Common myeloid progenitor, CD34-positive (primary cell): ENCODE measurements around the gene LAMB1.

Experiments
- CTCF ChIA-PET: fragments of 350-600 bp; sonication (Branson Sonifier 250); formaldehyde crosslinking; loops from one replicate; lab custom pipeline; 2021; ENCODE audit warnings: antibody characterized with exemption; lab: Charles Lee
- POLR2A ChIA-PET: fragments of 350-600 bp; sonication (Branson Sonifier 250); formaldehyde crosslinking; loops from one replicate; lab custom pipeline; 2021; ENCODE audit warnings: antibody characterized with exemption; lab: Charles Lee
- DNase-seq, 3 donors: peaks; one replicate each; pipeline versions ENCODE4 v3.0.0 to v3.0.0-alpha.2; 2013
- H3K27ac ChIP-seq, 2 experiments: 1 replicate in 1 of 2; 2 replicates in 1 of 2; pipeline ENCODE4 v1.7.0; 2013; ENCODE audit warnings: inconsistent platforms in 2 of 2, low read length in 2 of 2, mild to moderate bottlenecking in 2 of 2, low read depth in 1 of 2, moderate library complexity in 1 of 2; ENCODE audit not compliant: severe bottlenecking in 2 of 2, insufficient read depth in 1 of 2, poor library complexity in 1 of 2
- H3K27me3 ChIP-seq, 5 experiments: replicated peaks in 2 of 5; 1 replicate in 3 of 5; 2 replicates in 2 of 5; pipeline versions ENCODE4 v1.6.1 to v1.7.0; 2013; ENCODE audit warnings: low read length in 4 of 5, mild to moderate bottlenecking in 2 of 5, moderate library complexity in 2 of 5, inconsistent platforms in 1 of 5; ENCODE audit not compliant: insufficient read depth in 5 of 5, control insufficient read depth in 4 of 5
- H3K36me3 ChIP-seq, 4 experiments: 1 replicate in 2 of 4; 2 replicates in 2 of 4; pipeline versions ENCODE4 v1.6.1 to v1.7.0; 2013; ENCODE audit warnings: low read length in 3 of 4, control low read depth in 1 of 4, mild to moderate bottlenecking in 1 of 4; ENCODE audit not compliant: control insufficient read depth in 4 of 4, insufficient read depth in 4 of 4
- H3K4me1 ChIP-seq, 4 experiments: 1 replicate in 3 of 4; 2 replicates in 1 of 4; pipeline versions ENCODE4 v1.6.1 to v1.7.1; 2013; ENCODE audit warnings: low read length in 3 of 4, mild to moderate bottlenecking in 3 of 4, control low read depth in 1 of 4, inconsistent platforms in 1 of 4, moderate library complexity in 1 of 4; ENCODE audit not compliant: control insufficient read depth in 4 of 4, insufficient read depth in 4 of 4; ENCODE audit errors: control extremely low read depth in 1 of 4
- H3K4me3 ChIP-seq, 7 experiments: 1 replicate in 4 of 7; 2 replicates in 3 of 7; pipeline versions ENCODE4 v1.5.1 to v1.7.0; 2013; ENCODE audit warnings: mild to moderate bottlenecking in 7 of 7, low read length in 6 of 7, moderate library complexity in 6 of 7, inconsistent platforms in 2 of 7, low read depth in 2 of 7, control low read depth in 1 of 7; ENCODE audit not compliant: insufficient read depth in 4 of 7, control insufficient read depth in 1 of 7; ENCODE audit errors: extremely low read depth in 1 of 7
- H3K9me3 ChIP-seq, 5 experiments: 1 replicate in 4 of 5; 2 replicates in 1 of 5; pipeline versions ENCODE4 v1.6.1 to v1.7.1; 2013; ENCODE audit warnings: low read length in 4 of 5, mild to moderate bottlenecking in 2 of 5, inconsistent platforms in 1 of 5, low read depth in 1 of 5, moderate library complexity in 1 of 5; ENCODE audit not compliant: control insufficient read depth in 4 of 5, insufficient read depth in 2 of 5; ENCODE audit errors: control extremely low read depth in 1 of 5
- WGBS: methylation state at CpG from one replicate; pipeline ENCODE4 v1.1.5; 2013; ENCODE audit not compliant: insufficient coverage; 5-methylcytosine and 5-hydroxymethylcytosine counted together

Gene LAMB1

DNA sequence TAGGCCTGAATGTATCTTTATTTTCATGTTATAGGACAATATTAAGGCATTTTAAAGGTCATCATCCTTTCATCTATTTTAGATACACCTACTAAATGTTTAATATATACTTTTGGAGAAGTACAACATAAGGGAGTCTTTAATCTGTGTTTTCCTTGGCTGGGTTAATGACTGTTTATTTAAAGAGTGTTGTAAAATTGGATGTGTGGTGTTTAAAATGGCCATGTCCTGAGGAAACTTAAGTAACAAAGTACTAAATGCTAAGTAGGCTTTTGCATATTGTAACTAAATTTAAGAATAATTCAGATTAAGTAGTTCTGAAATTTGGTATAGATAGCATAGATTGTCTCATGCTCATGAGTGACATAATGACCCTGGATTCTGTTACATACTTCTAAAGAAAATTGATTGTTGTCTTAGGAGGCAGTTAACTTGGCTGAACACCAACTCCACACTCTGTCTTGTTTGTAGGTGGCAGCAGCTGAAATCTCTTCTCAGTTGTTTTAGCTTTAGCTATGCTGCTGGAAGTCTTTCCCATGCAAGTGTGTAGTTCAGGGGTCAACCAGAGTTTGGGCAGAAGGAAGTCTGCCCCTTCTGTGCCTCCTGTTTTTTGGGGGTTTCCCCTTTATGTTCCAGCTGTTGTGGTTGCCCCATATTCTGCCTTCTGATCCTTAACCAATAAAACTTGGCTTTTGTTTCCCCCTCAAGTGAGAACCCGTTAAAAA is 82.8 kb downstream of the LAMB1 start:
- POLR2A ChIA-PET: interaction anchor here (0.5 kb wide), 1 partner anchor 21 kb away, joined by 3 read pairs; no protein-coding TSS in a partner anchor
- WGBS: 0% methylated on average over 1 of the region's 1 CpG

DNA sequence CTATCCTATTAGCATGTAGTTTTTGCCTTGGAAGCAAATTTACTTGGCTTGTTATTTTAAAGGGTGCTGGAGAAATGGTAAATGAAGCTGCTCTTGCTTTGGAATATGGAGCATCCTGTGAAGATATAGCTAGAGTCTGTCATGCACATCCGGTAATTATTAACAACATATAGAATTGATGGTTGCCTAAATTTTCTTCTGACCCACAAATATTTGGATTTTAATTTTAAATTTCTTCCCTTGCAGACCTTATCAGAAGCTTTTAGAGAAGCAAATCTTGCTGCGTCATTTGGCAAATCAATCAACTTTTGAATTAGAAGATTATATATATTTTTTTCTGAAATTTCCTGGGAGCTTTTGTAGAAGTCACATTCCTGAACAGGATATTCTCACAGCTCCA is 84.0 kb downstream of the LAMB1 start:
- POLR2A ChIA-PET: no interaction called here

More for the DNA sequence above, 82.8 kb downstream of the LAMB1 start:
- H3K4me1 ChIP-seq: peaks cover 14 to 23% (median 17%) of the 10 kb centered on the region in 4 experiments
- CTCF ChIA-PET: interaction anchor here (1.1 kb wide), 1 partner anchor 14 kb away, joined by 3 read pairs; no protein-coding TSS in a partner anchor
- no peaks in the 10 kb centered on the region for H3K27me3 ChIP-seq
- peak overlapping the region in 1 of 7 experiments; percentile 7 for H3K4me3 ChIP-seq
- H3K9me3 ChIP-seq: no peaks in the 10 kb centered on the region
- peaks cover 17 to 48% (median 31%) of the 10 kb centered on the region in 4 experiments for H3K36me3 ChIP-seq
- H3K27ac ChIP-seq: peak overlapping the region in 1 of 2 experiments; percentile 25
- DNase-seq: peak in 2 of 3 donors; percentile 60 to 68

DNA sequence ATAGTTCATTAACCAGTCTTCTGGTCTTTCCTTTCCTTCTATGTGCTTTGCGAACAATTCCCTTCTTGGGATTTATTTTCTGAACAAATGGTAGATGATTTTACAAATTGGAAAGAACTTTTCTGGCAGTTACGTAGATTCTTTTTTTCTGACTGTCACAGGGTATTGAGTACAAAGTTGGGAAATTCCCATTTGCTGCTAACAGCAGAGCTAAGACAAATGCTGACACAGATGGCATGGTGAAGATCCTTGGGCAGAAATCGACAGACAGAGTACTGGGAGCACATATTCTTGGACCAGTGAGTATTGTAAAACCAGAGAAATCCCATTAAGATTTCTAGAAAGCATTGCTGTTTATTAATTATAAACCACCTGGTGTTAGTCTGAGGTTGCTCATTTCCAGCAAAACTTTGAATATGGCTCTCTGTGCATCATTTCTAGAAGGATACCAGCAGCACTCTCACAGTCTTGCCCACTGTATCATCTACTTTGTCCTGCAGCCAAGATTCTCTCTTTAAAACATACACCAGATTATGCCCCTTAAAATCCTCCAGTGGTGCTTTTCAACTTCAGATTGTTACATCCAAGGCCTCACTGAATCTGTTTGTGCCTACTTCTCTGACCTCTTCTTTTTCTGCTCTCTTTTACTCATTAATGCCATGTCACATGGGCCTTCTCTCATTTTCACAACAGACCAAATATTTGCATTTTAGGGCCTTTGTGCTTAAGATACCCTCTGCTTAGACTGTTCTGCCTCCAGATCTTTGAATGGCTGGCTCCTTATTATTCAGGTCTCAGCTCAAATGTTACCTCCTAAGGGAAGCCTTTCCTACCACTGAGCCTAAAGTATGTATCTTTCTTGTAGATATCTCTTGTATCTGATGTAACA is 85.0 kb downstream of the LAMB1 start:
- H3K27ac ChIP-seq: peak overlapping the region in 1 of 2 experiments; percentile 6
- no peak for DNase-seq
- H3K27me3 ChIP-seq: no peaks in the 10 kb centered on the region
- 100% methylated on average over 1 of the region's 3 CpGs for whole genome bisulfite sequencing
- H3K4me1 ChIP-seq: peaks cover 2 to 10% (median 8%) of the 10 kb centered on the region in 4 experiments
- no peak overlapping the region for H3K4me3 ChIP-seq
- ChIA-PET CTCF (interaction anchor here (0.7 to 1.5 kb wide), 3 partner anchors 9 to 99 kb away, joined by 3 to 4 read pairs (median 4); no protein-coding TSS in a partner anchor), POLR2A (no interaction called here)
- H3K36me3 ChIP-seq: peaks cover 17 to 47% (median 33%) of the 10 kb centered on the region in 4 experiments
- H3K9me3 ChIP-seq: no peaks in the 10 kb centered on the region

More for the DNA sequence above, 84.0 kb downstream of the LAMB1 start:
- no peaks in the 10 kb centered on the region for H3K27me3 ChIP-seq
- WGBS: no CpG with 5 or more reads among the region's 2 CpGs
- CTCF ChIA-PET: interaction anchor here (1.0 to 1.5 kb wide), 2 partner anchors 10 to 98 kb away, joined by 4 read pairs; no protein-coding TSS in a partner anchor
- peaks cover 17 to 52% (median 33%) of the 10 kb centered on the region in 4 experiments for H3K36me3 ChIP-seq
- H3K4me3 ChIP-seq: no peak overlapping the region
- no peaks in the 10 kb centered on the region for H3K9me3 ChIP-seq
- DNase-seq: no peak
- peaks cover 2 to 11% (median 8%) of the 10 kb centered on the region in 4 experiments for H3K4me1 ChIP-seq
- no peak overlapping the region for H3K27ac ChIP-seq

DNA sequence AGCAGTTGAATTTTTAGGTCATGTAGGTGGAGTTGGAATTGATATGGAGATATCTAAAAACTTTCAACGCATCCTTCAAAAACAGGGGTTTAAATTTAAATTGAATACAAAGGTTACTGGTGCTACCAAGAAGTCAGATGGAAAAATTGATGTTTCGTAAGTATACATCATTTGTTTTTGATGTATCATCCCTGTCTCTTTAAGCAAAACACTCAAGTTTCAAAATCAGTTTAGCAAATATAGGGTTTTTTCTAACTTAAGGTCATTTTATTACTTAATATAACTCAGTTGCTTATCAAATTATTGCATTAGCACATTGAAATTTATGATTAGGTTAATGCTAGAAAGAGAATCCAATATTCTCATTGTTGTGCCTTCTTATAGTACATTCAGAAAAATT is 87.4 kb downstream of the LAMB1 start:
- no peak for DNase-seq
- no peak overlapping the region for H3K4me3 ChIP-seq
- peaks cover 0 to 7% (median 4%) of the 10 kb centered on the region in 4 experiments for H3K4me1 ChIP-seq
- ChIA-PET CTCF (no interaction called here), POLR2A (no interaction called here)
- WGBS: no CpG with 5 or more reads among the region's 2 CpGs
- H3K27me3 ChIP-seq: no peaks in the 10 kb centered on the region
- no peaks in the 10 kb centered on the region for H3K9me3 ChIP-seq
- peaks cover 24 to 65% (median 42%) of the 10 kb centered on the region in 4 experiments for H3K36me3 ChIP-seq
- H3K27ac ChIP-seq: no peak overlapping the region

DNA sequence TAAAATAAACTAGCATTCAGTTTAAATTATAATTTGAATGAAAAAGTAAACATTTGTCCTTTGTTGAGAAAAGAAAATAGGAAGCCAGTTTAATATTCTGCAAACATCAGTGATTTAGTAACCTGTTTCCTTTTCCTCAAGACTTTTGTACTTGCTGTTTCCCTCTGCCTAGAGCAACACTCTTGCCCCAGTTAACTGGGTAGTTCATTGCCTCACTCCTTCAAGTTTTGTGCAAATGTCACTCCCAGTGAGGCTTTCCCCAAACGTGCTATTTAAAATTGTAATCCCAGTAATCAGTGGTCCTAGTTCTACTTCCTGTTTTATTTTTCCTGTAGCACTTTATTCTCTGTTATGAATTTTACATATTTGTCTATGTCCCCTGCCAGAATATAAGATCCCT is 88.1 kb downstream of the LAMB1 start:
- Histone ChIP-seq H3K4me1 (peaks cover 0 to 3% (median 0%) of the 10 kb centered on the region in 4 experiments), H3K27ac (no peak overlapping the region), H3K27me3 (no peaks in the 10 kb centered on the region), H3K4me3 (no peak overlapping the region), H3K36me3 (peaks cover 27 to 69% (median 43%) of the 10 kb centered on the region in 4 experiments), H3K9me3 (no peaks in the 10 kb centered on the region)
- ChIA-PET POLR2A (no interaction called here), CTCF (no interaction called here)
- no peak for DNase-seq
- 0% methylated on average over 1 of the region's 1 CpG for whole genome bisulfite sequencing

DNA sequence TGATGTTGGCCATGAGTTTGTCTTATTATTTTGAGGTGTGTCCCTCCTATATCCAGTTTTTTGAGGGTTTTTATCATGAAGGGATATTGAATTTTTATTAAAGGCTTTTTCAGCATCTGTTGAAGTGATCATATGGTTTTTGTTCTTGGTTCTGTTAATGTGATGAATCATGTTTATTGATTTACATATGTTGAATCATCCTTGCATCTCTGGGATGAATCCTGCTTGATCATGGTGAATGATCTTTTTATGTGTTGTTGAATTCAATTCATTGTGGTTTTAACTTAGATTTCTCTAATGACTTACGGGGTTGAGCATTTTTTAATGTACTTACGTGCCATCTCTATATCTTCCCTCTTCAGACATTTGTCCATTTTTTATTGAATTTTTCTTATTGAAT is 89.1 kb downstream of the LAMB1 start:
- Histone ChIP-seq H3K9me3 (no peaks in the 10 kb centered on the region), H3K4me1 (peaks cover 0 to 3% (median 0%) of the 10 kb centered on the region in 4 experiments), H3K36me3 (peaks cover 19 to 67% (median 43%) of the 10 kb centered on the region in 4 experiments), H3K27ac (no peak overlapping the region), H3K27me3 (no peaks in the 10 kb centered on the region), H3K4me3 (no peak overlapping the region)
- ChIA-PET POLR2A (no interaction called here), CTCF (no interaction called here)
- DNase-seq: no peak
- no CpG with 5 or more reads among the region's 2 CpGs for WGBS
